GM12872 (cell line): ENCODE data around the gene SLC2A11.

ENCODE experiments used
- TF ChIP-seq, protein P1 (sequence below): IDR thresholded peaks from 3 replicates; pipeline ENCODE4 v1.5.1; 2011; ENCODE audit warnings: low read depth, mild to moderate bottlenecking, low read length, moderate library complexity; ENCODE audit not compliant: insufficient read depth

Gene SLC2A11

DNA sequence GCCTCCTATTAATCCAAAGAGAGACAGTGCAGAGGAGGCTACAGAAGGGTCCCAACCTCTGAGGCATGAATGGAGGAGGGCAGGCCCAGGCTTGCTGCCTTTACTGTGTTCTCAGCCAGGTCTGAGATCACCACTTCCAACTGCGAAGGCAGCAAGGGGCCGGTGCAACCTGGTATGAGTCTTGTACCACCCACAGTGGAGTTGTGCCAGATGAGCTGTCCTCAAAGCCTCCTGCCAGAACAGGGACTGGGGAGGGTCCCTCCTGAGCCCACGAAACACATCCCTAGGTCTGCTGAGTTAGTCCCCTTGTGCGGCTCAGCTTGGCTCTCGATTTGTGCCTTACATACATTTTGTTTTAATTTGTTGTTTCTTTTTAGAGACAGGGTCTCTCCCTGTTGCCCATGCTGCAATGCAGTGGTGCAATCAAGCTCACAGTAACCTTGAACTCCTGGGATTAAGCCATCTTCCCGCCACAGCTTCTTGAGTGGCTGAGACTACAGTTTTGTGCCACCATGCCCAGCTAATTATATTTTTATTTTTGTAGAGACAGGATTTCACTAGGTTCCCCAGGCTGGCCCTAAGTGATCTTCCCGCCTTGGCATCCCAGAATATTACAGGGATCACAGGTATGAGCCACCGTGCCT is 45.8 kb downstream of the SLC2A11 start:
- TF ChIP-seq, protein P1, sequence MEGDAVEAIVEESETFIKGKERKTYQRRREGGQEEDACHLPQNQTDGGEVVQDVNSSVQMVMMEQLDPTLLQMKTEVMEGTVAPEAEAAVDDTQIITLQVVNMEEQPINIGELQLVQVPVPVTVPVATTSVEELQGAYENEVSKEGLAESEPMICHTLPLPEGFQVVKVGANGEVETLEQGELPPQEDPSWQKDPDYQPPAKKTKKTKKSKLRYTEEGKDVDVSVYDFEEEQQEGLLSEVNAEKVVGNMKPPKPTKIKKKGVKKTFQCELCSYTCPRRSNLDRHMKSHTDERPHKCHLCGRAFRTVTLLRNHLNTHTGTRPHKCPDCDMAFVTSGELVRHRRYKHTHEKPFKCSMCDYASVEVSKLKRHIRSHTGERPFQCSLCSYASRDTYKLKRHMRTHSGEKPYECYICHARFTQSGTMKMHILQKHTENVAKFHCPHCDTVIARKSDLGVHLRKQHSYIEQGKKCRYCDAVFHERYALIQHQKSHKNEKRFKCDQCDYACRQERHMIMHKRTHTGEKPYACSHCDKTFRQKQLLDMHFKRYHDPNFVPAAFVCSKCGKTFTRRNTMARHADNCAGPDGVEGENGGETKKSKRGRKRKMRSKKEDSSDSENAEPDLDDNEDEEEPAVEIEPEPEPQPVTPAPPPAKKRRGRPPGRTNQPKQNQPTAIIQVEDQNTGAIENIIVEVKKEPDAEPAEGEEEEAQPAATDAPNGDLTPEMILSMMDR, result no peak

- TF ChIP-seq, protein P1, result no peak
Observed at GRCh38 chr22:23904573-23905254, 47.0 kb downstream of the SLC2A11 start.

DNA sequence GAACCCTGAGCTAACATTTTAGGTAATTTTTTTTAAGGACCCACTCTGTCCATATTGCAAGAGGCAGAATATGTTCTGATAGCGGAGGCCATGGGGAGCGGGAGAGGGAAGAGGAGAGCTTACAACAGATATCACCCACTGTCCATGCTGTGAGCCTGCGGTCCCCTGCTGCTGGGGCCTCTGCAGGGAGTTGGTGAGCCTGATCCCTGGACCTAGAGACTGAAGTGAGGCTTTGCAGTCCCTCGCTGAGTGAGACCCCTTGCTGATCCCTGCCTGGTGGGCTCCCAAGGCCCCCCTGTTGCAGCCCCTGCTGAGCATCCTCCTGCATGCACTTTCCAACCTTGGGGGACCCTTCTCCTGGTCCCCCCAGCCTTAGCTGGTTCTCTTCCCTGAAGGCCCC is 49.0 kb downstream of the SLC2A11 start:
- TF ChIP-seq, protein P1, result no peak

- TF ChIP-seq, protein P1, result no peak
Observed at GRCh38 chr22:23908587-23909205, 51.0 kb downstream of the SLC2A11 start.

- TF ChIP-seq, protein P1, result no peak
Observed at GRCh38 chr22:23909296-23909898, 51.7 kb downstream of the SLC2A11 start.

- TF ChIP-seq, protein P1, result no peak
Observed at GRCh38 chr22:23910496-23911190, 53.0 kb downstream of the SLC2A11 start.
